HG03558 (cell line): ENCODE results near the gene OLIG2.

Experiments
- ATAC-seq: cut with Tn5 transposase; IDR thresholded peaks from one replicate; pipeline ENCODE4 v1.9.1; 2021; ENCODE audit warnings: moderate number of reproducible peaks; ENCODE audit not compliant: unreplicated experiment; ENCODE audit errors: extremely low read depth

Gene OLIG2

GRCh38 chr21:33025489-33026442 lies at the start of gene OLIG2:
Gene OLIG2 (plus strand): TSS chr21:33025935. CDS start chr21:33026863, 928 bp downstream.
- no peak for ATAC-seq

- no peak for ATAC-seq
These were observed 48.9 kb upstream of the OLIG2 start for GRCh38 chr21:32976791-32977190.

GRCh38 chr21:32977216-32977615 lies 48.5 kb upstream of the OLIG2 start:
- ATAC-seq: no peak

GRCh38 chr21:32978331-32979270 lies 47.1 kb upstream of the OLIG2 start:
- no peak for ATAC-seq

GRCh38 chr21:32979598-32980268 lies 46.0 kb upstream of the OLIG2 start:
- no peak for ATAC-seq

GRCh38 chr21:32981096-32981495 lies 44.6 kb upstream of the OLIG2 start:
- ATAC-seq: no peak

- ATAC-seq: no peak
These were observed 35.1 kb upstream of the OLIG2 start for GRCh38 chr21:32990666-32991065.

- no peak for ATAC-seq
These were observed 34.4 kb upstream of the OLIG2 start for GRCh38 chr21:32991361-32991760.

GRCh38 chr21:32993894-32994293 lies 31.8 kb upstream of the OLIG2 start:
- no peak for ATAC-seq

- no peak for ATAC-seq
These were observed 31.4 kb upstream of the OLIG2 start for GRCh38 chr21:32994305-32994704.

- ATAC-seq: no peak
These were observed 18.0 kb upstream of the OLIG2 start for GRCh38 chr21:33007747-33008146.

GRCh38 chr21:33008333-33009051 lies 17.2 kb upstream of the OLIG2 start:
- no peak for ATAC-seq

GRCh38 chr21:33010931-33011330 lies 14.8 kb upstream of the OLIG2 start:
- no peak for ATAC-seq

- no peak for ATAC-seq
These were observed 14.3 kb upstream of the OLIG2 start for GRCh38 chr21:33011462-33011861.

- ATAC-seq: no peak
These were observed 12.1 kb upstream of the OLIG2 start for GRCh38 chr21:33013626-33014025.

- ATAC-seq: no peak
These were observed 11.4 kb upstream of the OLIG2 start for GRCh38 chr21:33014331-33014730.

- ATAC-seq: no peak
These were observed 10.6 kb upstream of the OLIG2 start for GRCh38 chr21:33015096-33015495.

GRCh38 chr21:33015756-33016155 lies 10.0 kb upstream of the OLIG2 start:
- no peak for ATAC-seq

- no peak for ATAC-seq
These were observed 6.8 kb upstream of the OLIG2 start for GRCh38 chr21:33018707-33019465.
